DMS79 treated with DMSO at 0.1 percent for 48 hours (cell line): Measurements from ENCODE around the gene AMELX.

Source experiments
- DNase-seq: peaks from one replicate; lab custom pipeline; 2025; lab: John Stamatoyannopoulos, UW

Gene AMELX

GRCh38 chrX:11309220-11309619, 16.0 kb downstream of the AMELX start:
- no peak for DNase-seq

DNA sequence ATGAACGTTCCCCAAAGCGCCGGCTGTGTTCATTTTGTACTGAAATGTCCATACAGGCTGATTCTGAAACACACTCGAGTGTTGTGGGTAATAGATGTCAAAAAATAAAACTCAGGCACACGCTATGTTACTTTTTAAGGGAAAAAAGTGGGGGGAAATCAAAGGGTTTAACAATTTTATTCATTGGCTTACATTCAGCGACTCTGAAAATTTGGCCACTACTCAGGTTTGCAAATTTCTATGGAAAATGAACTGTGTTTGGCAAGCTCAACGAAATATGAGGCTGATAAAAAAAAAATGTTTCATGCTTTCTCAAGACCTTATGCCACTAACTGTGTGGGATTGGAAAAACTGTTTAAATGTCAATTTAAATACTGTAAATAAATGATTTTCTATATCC, 18.5 kb downstream of the AMELX start:
- no peak for DNase-seq

DNA sequence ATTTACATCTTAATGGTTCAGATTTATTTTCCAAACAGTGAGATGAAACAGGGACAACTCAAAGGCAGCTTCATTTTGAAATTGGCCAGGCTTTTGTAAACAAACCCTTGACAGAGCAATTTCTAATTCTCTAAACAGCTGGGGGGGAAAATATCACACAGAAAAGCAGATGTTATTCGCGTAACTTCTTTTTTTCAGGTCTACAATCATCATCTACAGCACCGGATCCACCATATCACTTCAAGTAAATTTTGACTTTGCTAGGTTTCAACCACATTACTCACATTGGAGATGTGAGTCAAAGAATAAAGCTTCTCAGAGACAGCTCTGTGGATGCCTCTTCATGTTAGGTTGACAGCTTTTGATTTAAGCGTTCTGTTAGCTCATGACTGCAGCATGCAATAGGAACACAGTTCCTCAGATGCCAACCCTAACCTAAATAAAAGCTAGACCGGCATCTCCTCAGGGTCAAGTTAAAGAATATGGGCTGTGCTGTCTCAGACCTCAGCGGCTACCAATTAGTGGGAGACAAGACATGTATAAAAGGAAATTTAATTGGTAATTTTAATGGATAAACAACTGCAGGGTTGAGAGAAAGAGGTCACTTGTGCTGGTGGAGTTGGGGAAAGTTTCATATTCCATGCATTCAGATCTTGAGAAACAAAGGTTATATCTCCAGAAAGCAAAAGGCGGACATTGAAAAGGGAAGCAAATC, 26.8 kb downstream of the AMELX start:
- no peak for DNase-seq

DNA sequence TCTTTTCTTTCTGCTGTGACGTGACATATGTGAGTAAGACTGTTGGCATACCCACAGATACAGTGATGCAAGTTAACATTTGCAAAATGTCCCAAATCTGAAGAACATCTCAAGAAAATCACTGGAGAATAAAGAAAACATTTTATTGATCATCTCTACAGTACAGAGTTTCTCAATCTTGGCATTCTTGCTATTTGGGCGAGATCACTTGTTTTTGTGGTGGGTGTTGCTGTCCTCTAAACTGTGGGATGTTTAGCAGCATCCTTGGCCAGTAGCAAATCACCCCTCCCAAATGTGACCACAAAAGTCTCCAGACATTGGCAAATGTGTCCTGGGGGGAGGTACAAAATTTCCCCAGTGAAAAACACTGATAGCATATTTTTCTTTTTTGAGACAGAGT, 28.8 kb downstream of the AMELX start:
- no peak for DNase-seq

DNA sequence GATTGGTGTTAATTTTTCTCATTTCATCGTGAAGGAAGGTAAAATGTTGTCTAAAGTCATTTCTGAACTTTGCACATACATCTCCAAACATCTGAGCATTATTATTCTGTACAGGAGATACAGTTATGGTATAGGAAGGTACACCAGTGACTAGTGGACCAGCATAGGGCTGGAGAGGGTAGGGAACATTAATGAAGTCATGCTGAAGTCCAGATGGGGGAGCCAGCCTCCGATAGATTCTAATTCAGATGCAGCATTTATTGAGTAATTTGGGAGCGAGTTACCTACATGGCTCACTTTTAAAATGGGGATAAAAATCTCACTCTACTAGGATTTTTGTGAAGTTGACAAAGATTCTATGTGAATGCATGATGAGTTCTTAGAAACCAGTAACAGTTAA, 34.9 kb downstream of the AMELX start:
- DNase-seq: no peak

DNA sequence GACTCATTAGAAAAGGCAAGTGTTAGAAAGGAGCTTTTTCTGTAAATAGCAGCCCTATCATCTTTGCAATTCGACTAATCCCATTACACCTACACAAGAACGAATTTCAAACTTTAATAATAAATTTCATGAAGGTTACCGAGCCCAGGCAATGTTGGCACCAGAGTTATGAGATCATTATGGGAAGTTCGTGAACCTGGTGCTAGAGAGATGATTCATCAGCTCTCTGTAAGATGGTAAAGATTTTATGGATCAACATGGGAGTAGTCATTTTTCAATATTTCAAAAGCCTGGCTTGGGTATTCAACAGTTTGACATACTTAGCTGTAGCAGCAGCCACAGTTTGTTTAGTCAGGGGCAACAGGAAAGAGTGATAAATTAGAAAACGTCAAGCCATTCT, 35.8 kb downstream of the AMELX start:
- no peak for DNase-seq

GRCh38 chrX:11331788-11332187, 38.6 kb downstream of the AMELX start:
- DNase-seq: no peak

- DNase-seq: no peak
Observed at GRCh38 chrX:11334165-11334564, 41.0 kb downstream of the AMELX start.

GRCh38 chrX:11336201-11336600, 43.0 kb downstream of the AMELX start:
- DNase-seq: no peak

GRCh38 chrX:11337292-11338009, 44.2 kb downstream of the AMELX start:
- no peak for DNase-seq

- DNase-seq: no peak
Observed at GRCh38 chrX:11341274-11342201, 48.3 kb downstream of the AMELX start.

DNA sequence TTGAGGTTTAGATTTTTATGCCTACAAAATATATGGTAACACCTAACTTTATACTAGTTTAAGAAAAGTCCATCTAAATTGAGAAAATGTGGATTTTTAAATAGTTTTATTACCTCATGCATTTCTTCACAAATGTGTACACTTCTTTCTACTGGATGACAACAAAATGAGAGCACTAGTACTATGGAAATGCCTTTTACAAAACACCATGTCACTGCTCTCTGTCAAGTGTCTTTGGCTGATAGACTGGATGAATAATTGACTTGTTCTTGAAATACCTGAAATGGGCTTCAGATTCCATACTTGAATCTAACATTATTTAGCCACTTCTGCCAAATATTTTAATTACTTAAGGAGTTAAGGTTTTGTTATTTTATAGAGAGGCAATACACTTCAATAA, 49.5 kb downstream of the AMELX start:
- DNase-seq: no peak

DNA sequence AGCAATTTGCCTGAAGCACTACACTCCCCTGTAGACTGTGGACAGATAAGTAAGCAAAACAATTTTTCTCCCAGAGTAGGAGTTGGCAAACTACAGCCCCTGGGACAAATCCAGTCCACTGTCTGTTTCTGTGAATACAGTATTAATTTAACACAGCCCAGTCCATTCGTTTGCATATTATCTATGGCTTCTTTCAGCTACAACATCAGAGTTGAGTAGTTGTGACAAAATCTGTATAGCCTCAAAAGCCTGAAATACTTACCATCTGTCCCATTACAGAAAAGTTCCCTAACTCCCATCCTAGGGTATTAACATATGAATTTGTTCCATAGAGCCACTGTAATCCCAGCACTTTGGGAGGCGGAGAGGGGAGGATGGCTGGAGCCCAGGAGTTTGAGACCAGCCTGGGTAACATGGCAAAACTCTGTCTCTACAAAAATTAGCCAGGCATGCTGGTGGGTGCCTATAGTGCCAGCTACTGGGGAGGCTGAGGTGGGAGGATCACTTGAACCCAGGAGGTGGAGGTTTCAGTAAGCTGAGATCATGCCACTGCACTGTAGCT, 53.0 kb downstream of the AMELX start:
- DNase-seq: no peak

DNA sequence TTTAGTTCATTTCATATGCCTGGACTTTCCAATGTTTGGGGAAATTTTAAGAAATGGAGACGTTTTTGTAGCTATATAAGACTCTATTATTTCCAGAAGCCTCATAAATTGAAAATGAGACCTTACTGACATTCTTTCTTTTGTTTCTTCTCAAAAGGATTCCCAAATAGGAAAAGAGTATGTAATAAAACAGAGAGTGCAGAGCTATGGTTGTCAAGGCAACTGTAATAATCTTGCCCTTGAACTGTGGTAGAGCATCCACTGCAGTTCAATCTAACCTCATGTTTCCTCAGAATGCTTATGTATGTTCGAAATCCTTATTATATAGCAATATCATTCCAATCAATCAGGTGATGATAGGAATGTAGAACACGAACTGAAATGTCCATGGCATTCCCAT, 54.1 kb downstream of the AMELX start:
- DNase-seq: no peak

DNA sequence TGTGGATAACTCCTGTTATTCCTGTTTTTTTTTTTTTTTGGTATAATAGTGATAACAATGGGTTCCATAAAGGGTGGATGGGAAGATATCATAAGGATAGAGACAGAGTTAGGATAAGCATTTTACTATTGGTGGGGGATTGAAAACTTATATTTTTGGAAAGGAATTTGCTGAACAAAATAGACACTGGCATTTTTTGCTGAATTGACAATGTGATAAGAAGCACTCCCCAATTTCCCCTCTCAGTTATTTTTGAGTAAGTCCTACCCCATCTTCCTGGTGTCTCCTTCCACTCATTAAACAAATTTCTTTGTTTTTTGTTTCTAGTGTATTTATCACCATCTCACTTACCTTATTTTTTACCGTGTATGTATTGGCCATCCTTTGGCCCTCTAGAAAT, 55.8 kb downstream of the AMELX start:
- no peak for DNase-seq

- DNase-seq: no peak
Observed at GRCh38 chrX:11349661-11350337, 56.6 kb downstream of the AMELX start.
